HCT116 (cell line): Measurements from ENCODE around the gene ANO10. TPM values are rescaled to one million over a fixed set of nuclear protein-coding genes. Genes with fewer than 3 reads are reported as not detected.

Experiments used
- ATAC-seq: fragments of 200-7000 bp; cut with Tn5 transposase; 2 replicates; pipeline ENCODE4 v1.9.1; 2020; ENCODE audit warnings: mild to moderate bottlenecking, moderate library complexity
- BruUV-seq: library from RNA; stranded (reverse); fragments of 400-500 nt; replicated peaks from 2 replicates; lab custom pipeline; 2021; lab: Mats Ljungman, UMichigan
- CTCF ChIA-PET: fragments of 300-600 bp; sonication (Branson Sonifier 250); formaldehyde crosslinking; loops from one replicate; lab custom pipeline; 2021; ENCODE audit warnings: antibody characterized with exemption; lab: Charles Lee
- POLR2A ChIA-PET: fragments of 300-600, 350-600 bp; sonication (Branson Sonifier 250); formaldehyde crosslinking; loops from one replicate; lab custom pipeline; 2021; ENCODE audit warnings: antibody characterized with exemption; lab: Charles Lee
- RAD21 ChIA-PET, 2 experiments: fragments of 300-600 bp; sonication (Branson Sonifier 250); formaldehyde crosslinking; loops; one replicate each; lab custom pipeline; 2023; ENCODE audit warnings: low total read pairs in 2 of 2; ENCODE audit not compliant: uncharacterized antibody in 2 of 2, unreplicated experiment in 2 of 2, low non-redundant PET in 1 of 2; lab: Charles Lee
- DNase-seq: peaks from one replicate; pipeline ENCODE4 v3.0.0-alpha.2; 2010; ENCODE audit warnings: low read depth, low spot score
- H2AFZ ChIP-seq: fragments of 200-600 bp; shearing (Covaris generic), sonication (generic); 2 replicates; pipeline ENCODE4 v1.6.1; 2017; ENCODE audit warnings: low read depth, mixed run types, mixed read lengths, antibody characterized with exemption, low read length; ENCODE audit not compliant: poor library complexity, severe bottlenecking
- H3K27ac ChIP-seq: 2 replicates; pipeline ENCODE4 v1.5.1; 2012; ENCODE audit warnings: low read depth, low read length
- H3K27me3 ChIP-seq: fragments of 200-600 bp; sonication (generic); 2 replicates; pipeline ENCODE4 v1.6.1; 2016; ENCODE audit warnings: mixed run types, low read length, mixed read lengths; ENCODE audit not compliant: insufficient read depth
- H3K36me3 ChIP-seq, 2 experiments: fragments of 200-500 bp in 1 of 2; fragments of 200-600 bp in 1 of 2; sonication (Bioruptor generic) in 1 of 2; sonication (generic) in 1 of 2; 2 replicates each; pipeline versions ENCODE4 v1.5.1 to v1.6.1; 2014 to 2016; ENCODE audit warnings: low read length in 2 of 2, inconsistent platforms in 1 of 2, mixed read lengths in 1 of 2, mixed run types in 1 of 2; ENCODE audit not compliant: insufficient read depth in 2 of 2, control insufficient read depth in 1 of 2
- H3K4me1 ChIP-seq, 2 experiments: fragments of 200-600 bp in 1 of 2; sonication (generic) in 1 of 2; 2 replicates each; pipeline versions ENCODE4 v1.5.1 to v1.6.1; 2012 to 2017; ENCODE audit warnings: low read length in 2 of 2, inconsistent platforms in 1 of 2, mild to moderate bottlenecking in 1 of 2, mixed read lengths in 1 of 2, mixed run types in 1 of 2, moderate library complexity in 1 of 2; ENCODE audit not compliant: insufficient read depth in 2 of 2, control insufficient read depth in 1 of 2
- H3K4me2 ChIP-seq: fragments of 200-600 bp; sonication (generic); 2 replicates; pipeline ENCODE4 v1.6.1; 2017; ENCODE audit warnings: mixed run types, low read length, mixed read lengths
- H3K4me3 ChIP-seq, 2 experiments: fragments of 200-600 bp in 1 of 2; sonication (generic) in 1 of 2; replicated peaks in 1 of 2; 2 replicates each; pipeline ENCODE4 v1.5.1; 2011 to 2016; ENCODE audit warnings: low read length in 2 of 2, control low read depth in 1 of 2, low read depth in 1 of 2, mild to moderate bottlenecking in 1 of 2, mixed read lengths in 1 of 2, mixed run types in 1 of 2
- H3K79me2 ChIP-seq: fragments of 200-600 bp; sonication (generic); 2 replicates; pipeline ENCODE4 v1.6.1; 2017; ENCODE audit warnings: mild to moderate bottlenecking, mixed run types, low read length, moderate library complexity, mixed read lengths; ENCODE audit not compliant: insufficient read depth
- H3K9ac ChIP-seq: fragments of 200-600 bp; sonication (generic); 2 replicates; pipeline ENCODE4 v1.6.1; 2016; ENCODE audit warnings: low read length, mixed read lengths
- H3K9me2 ChIP-seq: fragments of 200-600 bp; sonication (generic), shearing (Covaris generic); 2 replicates; pipeline ENCODE4 v1.6.1; 2017; ENCODE audit warnings: mixed run types, mild to moderate bottlenecking, moderate library complexity; ENCODE audit not compliant: insufficient read depth
- H3K9me3 ChIP-seq, 2 experiments: fragments of 200-500 bp in 1 of 2; fragments of 200-600 bp in 1 of 2; sonication (Bioruptor generic) in 1 of 2; sonication (generic) in 1 of 2; 2 replicates each; pipeline ENCODE4 v1.6.1; 2014 to 2017; ENCODE audit warnings: low read length in 2 of 2, mixed read lengths in 2 of 2, inconsistent platforms in 1 of 2, low read depth in 1 of 2, mild to moderate bottlenecking in 1 of 2, mixed run types in 1 of 2, moderate library complexity in 1 of 2; ENCODE audit not compliant: control insufficient read depth in 1 of 2, insufficient read depth in 1 of 2
- H4K20me1 ChIP-seq: fragments of 200-600 bp; sonication (generic), shearing (Covaris generic); 2 replicates; pipeline ENCODE4 v1.6.1; 2017; ENCODE audit warnings: mixed run types, mild to moderate bottlenecking, moderate library complexity; ENCODE audit not compliant: insufficient read depth
- POLR2A ChIP-seq: IDR thresholded peaks from 2 replicates; pipeline ENCODE4 v1.7.0; 2011; ENCODE audit warnings: borderline replicate concordance; ENCODE audit not compliant: insufficient read depth, insufficient read length; ENCODE audit errors: extremely low read depth
- POLR2AphosphoS5 ChIP-seq: IDR thresholded peaks from 2 replicates; pipeline ENCODE4 v1.6.1; 2011; ENCODE audit warnings: mild to moderate bottlenecking, low read depth, low read length, moderate library complexity
- RAD21 ChIP-seq: IDR thresholded peaks from 2 replicates; pipeline ENCODE4 v1.6.1; 2012; ENCODE audit warnings: low read depth, mild to moderate bottlenecking
- SIN3A ChIP-seq: IDR thresholded peaks from 2 replicates; pipeline ENCODE4 v1.6.1; 2012; ENCODE audit warnings: low read depth
- SP1 ChIP-seq: IDR thresholded peaks from 2 replicates; pipeline ENCODE4 v1.6.1; 2012; ENCODE audit warnings: low read depth
- intact Hi-C: fragments of 100-400 bp; cut with micrococcal nuclease; formaldehyde crosslinking; loops from 2 replicates; pipeline ENCODE4 v1.10.0; 2022
- total RNA-seq: library from RNA; stranded (reverse); gene quantifications from one replicate; pipeline ENCODE4 v1.2.1, GENCODE V29; 2021; ENCODE audit not compliant: unreplicated experiment
- TF ChIP-seq, protein P1 (sequence below): IDR thresholded peaks from 2 replicates; pipeline ENCODE4 v1.6.1; 2012
- TF ChIP-seq, protein P2 (sequence below): IDR thresholded peaks from 2 replicates; pipeline ENCODE4 v1.6.1; 2012; ENCODE audit warnings: low read depth

The ANO10 gene
- total RNA-seq, 1 experiment from 2014 or later = 13.3 TPM

DNA sequence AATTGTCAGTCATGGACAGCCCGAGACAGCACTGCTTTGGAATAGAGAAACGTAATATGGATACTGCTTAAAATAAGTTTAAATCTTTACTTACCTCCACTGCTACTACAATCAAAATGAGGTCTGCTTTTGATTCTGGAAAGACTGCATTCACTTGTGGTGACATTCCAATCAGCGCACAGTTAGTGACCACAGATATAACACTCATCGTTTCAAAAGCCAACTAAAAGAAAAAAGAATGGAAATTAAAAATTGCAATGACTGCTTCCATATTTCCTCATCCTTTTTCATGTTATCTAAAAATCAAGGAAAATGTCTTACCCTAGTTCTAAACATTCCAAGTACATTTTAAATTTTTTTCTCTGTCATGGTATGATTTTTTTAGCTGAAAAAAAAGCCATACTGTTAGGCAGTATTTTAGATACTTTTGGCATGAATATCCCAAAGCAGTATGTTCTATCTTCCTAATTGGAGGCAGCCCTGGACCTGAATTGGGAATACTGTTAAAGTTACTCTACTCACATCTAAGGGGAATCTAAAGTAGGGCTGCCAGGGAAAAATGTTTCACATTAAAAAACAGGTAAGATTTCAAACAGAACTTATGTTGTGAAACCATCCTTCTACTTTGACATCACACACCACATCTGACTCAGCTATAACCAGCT is 72.1 kb downstream of the ANO10 start:
- no peaks in the 10 kb centered on the region for H3K79me2 ChIP-seq
- peaks cover 0 to 2% of the 10 kb centered on the region in 2 experiments; a peak in 1 of 4 replicates for H3K36me3 ChIP-seq
- intact Hi-C loops = loop anchor here (10.0 kb wide), 1 partner anchor 325 kb away; no protein-coding TSS in a partner anchor
- no peak overlapping the region for H3K9ac ChIP-seq
- ChIA-PET POLR2A (no interaction called here), CTCF (interaction anchor here (0.7 kb wide), 1 partner anchor 330 kb away, joined by 3 read pairs; no protein-coding TSS in a partner anchor), RAD21 (no interaction called here)
- H3K4me3 ChIP-seq = no peak overlapping the region
- DNase-seq (no peak), ATAC-seq (no peak)
- no peaks in the 10 kb centered on the region for H4K20me1 ChIP-seq
- TF ChIP-seq POLR2A (no peak), SP1 (no peak), SIN3A (no peak), POLR2AphosphoS5 (no peak), RAD21 (no peak)
- TF ChIP-seq, protein P1, sequence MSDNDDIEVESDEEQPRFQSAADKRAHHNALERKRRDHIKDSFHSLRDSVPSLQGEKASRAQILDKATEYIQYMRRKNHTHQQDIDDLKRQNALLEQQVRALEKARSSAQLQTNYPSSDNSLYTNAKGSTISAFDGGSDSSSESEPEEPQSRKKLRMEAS = no peak
- TF ChIP-seq, protein P2, sequence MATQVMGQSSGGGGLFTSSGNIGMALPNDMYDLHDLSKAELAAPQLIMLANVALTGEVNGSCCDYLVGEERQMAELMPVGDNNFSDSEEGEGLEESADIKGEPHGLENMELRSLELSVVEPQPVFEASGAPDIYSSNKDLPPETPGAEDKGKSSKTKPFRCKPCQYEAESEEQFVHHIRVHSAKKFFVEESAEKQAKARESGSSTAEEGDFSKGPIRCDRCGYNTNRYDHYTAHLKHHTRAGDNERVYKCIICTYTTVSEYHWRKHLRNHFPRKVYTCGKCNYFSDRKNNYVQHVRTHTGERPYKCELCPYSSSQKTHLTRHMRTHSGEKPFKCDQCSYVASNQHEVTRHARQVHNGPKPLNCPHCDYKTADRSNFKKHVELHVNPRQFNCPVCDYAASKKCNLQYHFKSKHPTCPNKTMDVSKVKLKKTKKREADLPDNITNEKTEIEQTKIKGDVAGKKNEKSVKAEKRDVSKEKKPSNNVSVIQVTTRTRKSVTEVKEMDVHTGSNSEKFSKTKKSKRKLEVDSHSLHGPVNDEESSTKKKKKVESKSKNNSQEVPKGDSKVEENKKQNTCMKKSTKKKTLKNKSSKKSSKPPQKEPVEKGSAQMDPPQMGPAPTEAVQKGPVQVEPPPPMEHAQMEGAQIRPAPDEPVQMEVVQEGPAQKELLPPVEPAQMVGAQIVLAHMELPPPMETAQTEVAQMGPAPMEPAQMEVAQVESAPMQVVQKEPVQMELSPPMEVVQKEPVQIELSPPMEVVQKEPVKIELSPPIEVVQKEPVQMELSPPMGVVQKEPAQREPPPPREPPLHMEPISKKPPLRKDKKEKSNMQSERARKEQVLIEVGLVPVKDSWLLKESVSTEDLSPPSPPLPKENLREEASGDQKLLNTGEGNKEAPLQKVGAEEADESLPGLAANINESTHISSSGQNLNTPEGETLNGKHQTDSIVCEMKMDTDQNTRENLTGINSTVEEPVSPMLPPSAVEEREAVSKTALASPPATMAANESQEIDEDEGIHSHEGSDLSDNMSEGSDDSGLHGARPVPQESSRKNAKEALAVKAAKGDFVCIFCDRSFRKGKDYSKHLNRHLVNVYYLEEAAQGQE = no peak
- no peaks in the 10 kb centered on the region for H3K27me3 ChIP-seq
- H3K9me3 ChIP-seq = no peaks in the 10 kb centered on the region; a peak in 1 of 4 replicates
- no peak overlapping the region for H3K4me2 ChIP-seq
- BruUV-seq = no TSS peak
- no peaks in the 10 kb centered on the region for H3K4me1 ChIP-seq
- no peak overlapping the region for H2AFZ ChIP-seq
- H3K27ac ChIP-seq = no peak overlapping the region
- H3K9me2 ChIP-seq = no peaks in the 10 kb centered on the region
